ENCODE measurements around the gene ZNF512. TPM values are rescaled to one million over a fixed set of nuclear protein-coding genes. Genes with fewer than 3 reads are reported as not detected.
A peak's percentile ranks its signal among the peaks of the same experiment; 100 is the strongest.
"Not testable (repeated sequence)": the region's sequence is repeated elsewhere in the genome, so short reads cannot be mapped to it uniquely, and the experiment has no call there.

The ZNF512 gene, protein sequence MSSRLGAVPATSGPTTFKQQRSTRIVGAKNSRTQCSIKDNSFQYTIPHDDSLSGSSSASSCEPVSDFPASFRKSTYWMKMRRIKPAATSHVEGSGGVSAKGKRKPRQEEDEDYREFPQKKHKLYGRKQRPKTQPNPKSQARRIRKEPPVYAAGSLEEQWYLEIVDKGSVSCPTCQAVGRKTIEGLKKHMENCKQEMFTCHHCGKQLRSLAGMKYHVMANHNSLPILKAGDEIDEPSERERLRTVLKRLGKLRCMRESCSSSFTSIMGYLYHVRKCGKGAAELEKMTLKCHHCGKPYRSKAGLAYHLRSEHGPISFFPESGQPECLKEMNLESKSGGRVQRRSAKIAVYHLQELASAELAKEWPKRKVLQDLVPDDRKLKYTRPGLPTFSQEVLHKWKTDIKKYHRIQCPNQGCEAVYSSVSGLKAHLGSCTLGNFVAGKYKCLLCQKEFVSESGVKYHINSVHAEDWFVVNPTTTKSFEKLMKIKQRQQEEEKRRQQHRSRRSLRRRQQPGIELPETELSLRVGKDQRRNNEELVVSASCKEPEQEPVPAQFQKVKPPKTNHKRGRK
- 61.3 TPM in 2 replicates for total RNA-seq (2021)
- percentile 91 among the genes with signal in this experiment for Bru-seq, nascent RNA
- BruChase-seq, experiment 1, labeled RNA remaining after a 2-hour chase = percentile 99 among the genes with signal in this experiment
- BruChase-seq, experiment 2, labeled RNA remaining after a 6-hour chase = percentile 99 among the genes with signal in this experiment
- long read RNA-seq, transcript ZNF512-208 (13 exons, 3,543 nt) = minor isoform, 45 of 154 reads
- long read RNA-seq, transcript ZNF512-201 (14 exons, 3,541 nt) = major isoform, 54 of 154 reads
- long read RNA-seq, transcript ZNF512-202 (14 exons, 3,417 nt) = minor isoform, 10 of 154 reads
- long read RNA-seq, partial matches to known transcripts = 17 of 154 reads
- long read RNA-seq, other reads (novel, unspliced or antisense) = 28 of 154 reads

DNA sequence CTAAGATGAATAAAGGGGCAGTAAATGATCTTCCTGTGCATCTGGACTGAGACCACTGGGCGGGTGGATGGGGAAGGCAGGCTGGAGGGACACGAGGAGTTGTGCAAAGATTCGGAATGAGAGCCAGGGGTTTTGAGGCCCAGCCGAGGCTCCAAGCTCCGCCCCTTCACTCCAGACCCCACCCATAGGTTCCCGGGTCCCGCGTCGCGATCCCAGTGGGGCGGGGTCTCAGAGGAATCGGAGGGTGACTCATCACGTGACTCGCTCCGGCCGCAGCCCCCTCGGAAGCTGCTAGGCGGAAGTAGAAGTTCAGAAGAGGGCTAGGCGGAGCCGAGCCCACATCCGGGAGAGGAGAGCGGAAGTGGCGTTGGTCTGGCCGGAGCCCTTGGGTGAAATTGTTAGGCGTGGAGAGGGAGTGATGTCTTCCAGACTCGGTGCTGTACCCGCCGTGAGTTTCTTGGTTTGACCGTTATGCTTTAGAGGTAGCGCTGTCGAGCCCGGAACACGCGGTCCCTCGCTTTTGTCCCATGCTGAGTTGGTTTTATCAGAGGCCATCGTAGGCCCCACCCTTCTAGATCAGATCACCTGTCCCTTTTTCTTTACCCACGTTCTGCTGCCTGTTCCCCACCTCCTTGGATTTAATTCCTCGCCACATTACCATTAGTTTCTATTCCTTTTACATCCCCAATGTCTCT is at the start of gene ZNF512:
Gene ZNF512 (plus strand): TSS at position 348 of the 695 bp plus-strand sequence. CDS start 71 bp downstream, at position 419.
- Histone ChIP-seq H3K4me1 (ENCODE audit: insufficient read depth, low read length, poor library complexity, severe bottlenecking) (peaks cover 8% of the 10 kb centered on the region), H3K27me3 (replicated peaks; ENCODE audit: insufficient read depth, low read depth, low read length, poor library complexity) (no peaks in the 10 kb centered on the region), H3K4me3 (ENCODE audit: low read depth, low read length, poor library complexity, severe bottlenecking) (peak within 1 kb of the TSS; percentile 77), H3K27ac (ENCODE audit: low read depth, low read length, poor library complexity, severe bottlenecking) (peak within 1 kb of the TSS; percentile 72), H3K36me3 (ENCODE audit: insufficient read depth, low read length, poor library complexity, severe bottlenecking) (no peaks in the 10 kb centered on the region), H3K9me3 (ENCODE audit: low read depth, low read length, poor library complexity, severe bottlenecking) (no peaks in the 10 kb centered on the region)
- POLR2A ChIA-PET (ENCODE audit: low non-redundant PET) = interaction anchor here (0.6 kb wide), 2 partner anchors 20 to 1562 kb away, joined by 5 read pairs; no protein-coding TSS in a partner anchor
- BruUV-seq (replicated peaks) = no TSS peak
- peak; percentile 98 for DNase-seq (ENCODE audit: low spot score)
- intact Hi-C loops (cut with micrococcal nuclease; ENCODE audit: unreplicated experiment) = no loop called here
- no peak for TF ChIP-seq EZH2 (IDR thresholded peaks at IDR 0.05; ENCODE audit: borderline replicate concordance, low read depth, low read length, poor library complexity, severe bottlenecking)
- TF ChIP-seq, protein P1, sequence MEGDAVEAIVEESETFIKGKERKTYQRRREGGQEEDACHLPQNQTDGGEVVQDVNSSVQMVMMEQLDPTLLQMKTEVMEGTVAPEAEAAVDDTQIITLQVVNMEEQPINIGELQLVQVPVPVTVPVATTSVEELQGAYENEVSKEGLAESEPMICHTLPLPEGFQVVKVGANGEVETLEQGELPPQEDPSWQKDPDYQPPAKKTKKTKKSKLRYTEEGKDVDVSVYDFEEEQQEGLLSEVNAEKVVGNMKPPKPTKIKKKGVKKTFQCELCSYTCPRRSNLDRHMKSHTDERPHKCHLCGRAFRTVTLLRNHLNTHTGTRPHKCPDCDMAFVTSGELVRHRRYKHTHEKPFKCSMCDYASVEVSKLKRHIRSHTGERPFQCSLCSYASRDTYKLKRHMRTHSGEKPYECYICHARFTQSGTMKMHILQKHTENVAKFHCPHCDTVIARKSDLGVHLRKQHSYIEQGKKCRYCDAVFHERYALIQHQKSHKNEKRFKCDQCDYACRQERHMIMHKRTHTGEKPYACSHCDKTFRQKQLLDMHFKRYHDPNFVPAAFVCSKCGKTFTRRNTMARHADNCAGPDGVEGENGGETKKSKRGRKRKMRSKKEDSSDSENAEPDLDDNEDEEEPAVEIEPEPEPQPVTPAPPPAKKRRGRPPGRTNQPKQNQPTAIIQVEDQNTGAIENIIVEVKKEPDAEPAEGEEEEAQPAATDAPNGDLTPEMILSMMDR (conservative IDR thresholded peaks at IDR 0.05; ENCODE audit: low read depth, low read length) = no peak
- CTCF ChIA-PET = no interaction called here

DNA sequence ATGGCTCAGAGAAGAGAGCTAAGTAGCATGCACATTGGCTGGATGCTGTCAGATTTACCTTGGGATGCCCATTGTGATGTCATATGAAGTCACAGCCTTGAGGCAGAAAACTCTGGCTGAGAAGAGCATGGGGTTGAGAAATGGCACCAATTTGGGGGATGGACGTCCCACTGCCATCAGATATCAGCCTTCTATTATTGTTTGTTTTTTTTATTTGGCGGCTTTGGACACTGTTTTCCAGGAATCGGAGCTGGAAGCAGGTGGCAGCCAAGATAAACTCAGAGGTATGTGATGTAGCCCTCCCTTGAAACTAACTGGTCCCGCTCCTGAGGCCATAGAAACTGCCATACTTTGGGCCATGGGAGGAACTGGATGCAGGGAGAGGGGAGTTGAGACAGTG is 45.6 kb upstream of the ZNF512 start:
- ChIA-PET CTCF (no interaction called here), POLR2A (ENCODE audit: low non-redundant PET) (no interaction called here)
- TF ChIP-seq, protein P1 (conservative IDR thresholded peaks at IDR 0.05; ENCODE audit: low read depth, low read length) = no peak
- TF ChIP-seq EZH2 (IDR thresholded peaks at IDR 0.05; ENCODE audit: borderline replicate concordance, low read depth, low read length, poor library complexity, severe bottlenecking) = no peak
- Histone ChIP-seq H3K4me3 (ENCODE audit: low read depth, low read length, poor library complexity, severe bottlenecking) (no peak overlapping the region), H3K9me3 (ENCODE audit: low read depth, low read length, poor library complexity, severe bottlenecking) (no peaks in the 10 kb centered on the region), H3K36me3 (ENCODE audit: insufficient read depth, low read length, poor library complexity, severe bottlenecking) (no peaks in the 10 kb centered on the region), H3K27me3 (replicated peaks; ENCODE audit: insufficient read depth, low read depth, low read length, poor library complexity) (no peaks in the 10 kb centered on the region), H3K27ac (ENCODE audit: low read depth, low read length, poor library complexity, severe bottlenecking) (no peak overlapping the region), H3K4me1 (ENCODE audit: insufficient read depth, low read length, poor library complexity, severe bottlenecking) (no peaks in the 10 kb centered on the region)
- no TSS peak for BruUV-seq (replicated peaks)
- DNase-seq (ENCODE audit: low spot score) = no peak
- intact Hi-C loops (cut with micrococcal nuclease; ENCODE audit: unreplicated experiment) = no loop called here

DNA sequence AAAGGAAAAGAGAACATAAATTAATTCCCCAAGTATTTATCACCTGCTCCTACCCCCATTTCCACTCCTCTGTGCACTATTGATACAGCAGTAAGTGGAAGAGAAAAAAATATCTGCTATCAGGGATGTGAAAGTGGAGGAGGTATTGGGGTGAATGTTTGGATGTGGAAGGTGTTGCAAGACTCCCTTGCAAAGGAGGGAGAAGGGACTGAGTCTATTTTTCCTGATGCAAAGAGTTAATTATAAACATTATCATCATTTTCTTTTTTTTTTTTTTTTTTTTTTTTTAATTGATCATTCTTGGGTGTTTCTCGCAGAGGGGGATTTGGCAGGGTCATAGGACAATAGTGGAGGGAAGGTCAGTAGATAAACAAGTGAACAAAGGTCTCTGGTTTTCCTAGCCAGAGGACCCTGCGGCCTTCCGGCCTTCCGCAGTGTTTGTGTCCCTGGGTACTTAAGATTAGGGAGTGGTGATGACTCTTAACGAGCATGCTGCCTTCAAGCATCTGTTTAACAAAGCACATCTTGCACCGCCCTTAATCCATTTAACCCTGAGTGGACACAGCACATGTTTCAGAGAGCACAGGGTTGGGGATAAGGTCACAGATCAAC is 43.9 kb upstream of the ZNF512 start:
- H3K27ac ChIP-seq (ENCODE audit: low read depth, low read length, poor library complexity, severe bottlenecking); H3K4me3 ChIP-seq (ENCODE audit: low read depth, low read length, poor library complexity, severe bottlenecking); H3K36me3 ChIP-seq (ENCODE audit: insufficient read depth, low read length, poor library complexity, severe bottlenecking); H3K4me1 ChIP-seq (ENCODE audit: insufficient read depth, low read length, poor library complexity, severe bottlenecking); POLR2A ChIA-PET (ENCODE audit: low non-redundant PET); intact Hi-C loops (cut with micrococcal nuclease; ENCODE audit: unreplicated experiment); H3K9me3 ChIP-seq (ENCODE audit: low read depth, low read length, poor library complexity, severe bottlenecking); BruUV-seq (replicated peaks); CTCF ChIA-PET; H3K27me3 ChIP-seq (replicated peaks; ENCODE audit: insufficient read depth, low read depth, low read length, poor library complexity); DNase-seq (ENCODE audit: low spot score): not testable (repeated sequence)

DNA sequence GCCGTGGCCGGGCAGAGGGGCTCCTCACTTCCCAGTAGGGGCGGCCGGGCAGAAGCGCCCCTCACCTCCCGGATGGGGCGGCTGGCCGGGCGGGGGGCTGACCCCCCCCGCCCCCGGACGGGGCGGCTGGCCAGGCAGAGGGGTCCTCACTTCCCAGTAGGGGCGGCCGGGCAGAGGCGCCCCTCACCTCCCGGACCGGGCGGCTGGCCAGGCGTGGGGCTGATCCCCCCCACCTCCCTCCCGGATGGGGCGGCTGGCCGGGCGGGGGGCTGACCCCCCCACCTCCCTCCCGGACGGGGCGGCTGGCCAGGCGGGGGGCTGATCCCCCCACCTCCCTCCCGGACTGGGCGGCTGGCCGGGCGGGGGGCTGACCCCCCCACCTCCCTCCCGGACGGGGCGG is 43.2 kb upstream of the ZNF512 start:
- DNase-seq (ENCODE audit: low spot score); BruUV-seq (replicated peaks); H3K4me3 ChIP-seq (ENCODE audit: low read depth, low read length, poor library complexity, severe bottlenecking); H3K27me3 ChIP-seq (replicated peaks; ENCODE audit: insufficient read depth, low read depth, low read length, poor library complexity); H3K27ac ChIP-seq (ENCODE audit: low read depth, low read length, poor library complexity, severe bottlenecking); H3K4me1 ChIP-seq (ENCODE audit: insufficient read depth, low read length, poor library complexity, severe bottlenecking); H3K9me3 ChIP-seq (ENCODE audit: low read depth, low read length, poor library complexity, severe bottlenecking); CTCF ChIA-PET; POLR2A ChIA-PET (ENCODE audit: low non-redundant PET); intact Hi-C loops (cut with micrococcal nuclease; ENCODE audit: unreplicated experiment); H3K36me3 ChIP-seq (ENCODE audit: insufficient read depth, low read length, poor library complexity, severe bottlenecking): not testable (repeated sequence)

Measured in A673 (cell line).